LNCAP (cell line): ENCODE data around the gene PLXND1.

Source experiments
- CTCF ChIP-seq: fragments of 450-650 bp; IDR thresholded peaks from 2 replicates; pipeline ENCODE4 v1.5.1; 2017; ENCODE audit warnings: mild to moderate bottlenecking

The PLXND1 gene

GRCh38 chr3:129632556-129632955, 26.1 kb upstream of the PLXND1 start:
- no peak for TF ChIP-seq CTCF

- no peak for TF ChIP-seq CTCF
These were observed 25.6 kb upstream of the PLXND1 start for GRCh38 chr3:129632056-129632455.

GRCh38 chr3:129629011-129629410, 22.5 kb upstream of the PLXND1 start:
- no peak for TF ChIP-seq CTCF

- no peak for TF ChIP-seq CTCF
These were observed 21.7 kb upstream of the PLXND1 start for GRCh38 chr3:129628169-129628522.

GRCh38 chr3:129627350-129628168, 21.1 kb upstream of the PLXND1 start:
- TF ChIP-seq CTCF: peak; percentile 83

GRCh38 chr3:129626744-129627349, 20.4 kb upstream of the PLXND1 start:
- TF ChIP-seq CTCF: no peak

GRCh38 chr3:129625072-129625874, 18.8 kb upstream of the PLXND1 start:
- no peak for TF ChIP-seq CTCF
